Muscle layer of colon (tissue), 2 donors: ENCODE results near the gene EIF1B.
"Not testable (repeated sequence)": the region's sequence is repeated elsewhere in the genome, so short reads cannot be mapped to it uniquely, and the experiment has no call there.

Experiments used
- H3K27ac ChIP-seq: one replicate; pipeline ENCODE4 v1.7.0; 2013; ENCODE audit warnings: low read depth, mild to moderate bottlenecking, low read length, moderate library complexity
- H3K27me3 ChIP-seq, 2 donors: one replicate each; pipeline ENCODE4 v1.7.0; 2013; ENCODE audit warnings: low read length in 2 of 2, mild to moderate bottlenecking in 2 of 2; ENCODE audit not compliant: insufficient read depth in 2 of 2, control insufficient read depth in 1 of 2
- H3K36me3 ChIP-seq: one replicate; pipeline ENCODE4 v1.7.0; 2013; ENCODE audit warnings: mild to moderate bottlenecking, low read length; ENCODE audit not compliant: insufficient read depth
- H3K4me1 ChIP-seq: one replicate; pipeline ENCODE4 v1.7.0; 2013; ENCODE audit warnings: mild to moderate bottlenecking, low read length; ENCODE audit not compliant: insufficient read depth
- H3K4me3 ChIP-seq, 2 donors: one replicate each; pipeline ENCODE4 v1.7.0; 2013; ENCODE audit warnings: low read length in 2 of 2, low read depth in 1 of 2, mild to moderate bottlenecking in 1 of 2, moderate library complexity in 1 of 2
- H3K9ac ChIP-seq: one replicate; pipeline ENCODE4 v1.7.0; 2013; ENCODE audit warnings: low read length
- H3K9me3 ChIP-seq: one replicate; pipeline ENCODE4 v1.7.0; 2013; ENCODE audit warnings: mild to moderate bottlenecking, low read length
- donor health status: abdominal sarcoma.
- donor health status: Adenocarcinoma of cecum.

The EIF1B gene

GRCh38 chr3:40309418-40309924, at the start of gene EIF1B:
TSS of gene EIF1B (plus strand) at chr3:40309707. CDS start at chr3:40309942, 235 bp downstream.
- H3K4me3 ChIP-seq = peak within 1 kb of the TSS; percentile 82 to 90
- peaks cover 33% of the 10 kb centered on the region for H3K36me3 ChIP-seq
- peak within 1 kb of the TSS; percentile 62 for H3K9ac ChIP-seq
- peak within 1 kb of the TSS; percentile 99 for H3K27ac ChIP-seq
- no peaks in the 10 kb centered on the region for H3K27me3 ChIP-seq
- no peaks in the 10 kb centered on the region for H3K9me3 ChIP-seq
- peaks cover 23% of the 10 kb centered on the region for H3K4me1 ChIP-seq

- Histone ChIP-seq H3K36me3 (no peaks in the 10 kb centered on the region), H3K9ac (no peak overlapping the region), H3K4me1 (no peaks in the 10 kb centered on the region), H3K27ac (no peak overlapping the region), H3K4me3 (no peak overlapping the region), H3K9me3 (no peaks in the 10 kb centered on the region), H3K27me3 (no peaks in the 10 kb centered on the region)
Observed at GRCh38 chr3:40262331-40262730, 47.2 kb upstream of the EIF1B start.

- no peaks in the 10 kb centered on the region for H3K9me3 ChIP-seq
- H3K4me3 ChIP-seq = no peak overlapping the region
- H3K36me3 ChIP-seq = no peaks in the 10 kb centered on the region
- no peaks in the 10 kb centered on the region for H3K4me1 ChIP-seq
- no peaks in the 10 kb centered on the region for H3K27me3 ChIP-seq
- no peak overlapping the region for H3K27ac ChIP-seq
- no peak overlapping the region for H3K9ac ChIP-seq
Observed at GRCh38 chr3:40264451-40264850, 45.1 kb upstream of the EIF1B start.

- Histone ChIP-seq H3K4me1 (no peaks in the 10 kb centered on the region), H3K36me3 (no peaks in the 10 kb centered on the region), H3K9me3 (no peaks in the 10 kb centered on the region), H3K27me3 (no peaks in the 10 kb centered on the region), H3K9ac (no peak overlapping the region), H3K27ac (no peak overlapping the region), H3K4me3 (no peak overlapping the region)
Observed at GRCh38 chr3:40265181-40265580, 44.3 kb upstream of the EIF1B start.

GRCh38 chr3:40267937-40268724, 41.4 kb upstream of the EIF1B start:
- no peaks in the 10 kb centered on the region for H3K4me1 ChIP-seq
- no peaks in the 10 kb centered on the region for H3K36me3 ChIP-seq
- no peak overlapping the region for H3K4me3 ChIP-seq
- H3K27me3 ChIP-seq = no peaks in the 10 kb centered on the region
- H3K9ac ChIP-seq = no peak overlapping the region
- no peaks in the 10 kb centered on the region for H3K9me3 ChIP-seq
- H3K27ac ChIP-seq = no peak overlapping the region

GRCh38 chr3:40268802-40269524, 40.5 kb upstream of the EIF1B start:
- Histone ChIP-seq H3K4me1 (no peaks in the 10 kb centered on the region), H3K9ac (no peak overlapping the region), H3K4me3 (no peak overlapping the region), H3K36me3 (no peaks in the 10 kb centered on the region), H3K9me3 (no peaks in the 10 kb centered on the region), H3K27ac (no peak overlapping the region), H3K27me3 (no peaks in the 10 kb centered on the region)

GRCh38 chr3:40278791-40279190, 30.7 kb upstream of the EIF1B start:
- no peaks in the 10 kb centered on the region for H3K9me3 ChIP-seq
- H3K27me3 ChIP-seq = no peaks in the 10 kb centered on the region
- no peak overlapping the region for H3K9ac ChIP-seq
- no peaks in the 10 kb centered on the region for H3K36me3 ChIP-seq
- no peak overlapping the region for H3K27ac ChIP-seq
- H3K4me3 ChIP-seq = no peak overlapping the region
- H3K4me1 ChIP-seq = no peaks in the 10 kb centered on the region

GRCh38 chr3:40281995-40282394, 27.5 kb upstream of the EIF1B start:
- no peak overlapping the region for H3K4me3 ChIP-seq
- H3K36me3 ChIP-seq = no peaks in the 10 kb centered on the region

GRCh38 chr3:40283057-40283456, 26.4 kb upstream of the EIF1B start:
- H3K36me3 ChIP-seq, H3K27me3 ChIP-seq, H3K9ac ChIP-seq, H3K27ac ChIP-seq, H3K4me3 ChIP-seq, H3K4me1 ChIP-seq, H3K9me3 ChIP-seq: not testable (repeated sequence)

More at GRCh38 chr3:40281995-40282394, 27.5 kb upstream of the EIF1B start:
- no peaks in the 10 kb centered on the region for H3K9me3 ChIP-seq
- H3K27me3 ChIP-seq = no peaks in the 10 kb centered on the region
- no peak overlapping the region for H3K9ac ChIP-seq
- no peaks in the 10 kb centered on the region for H3K4me1 ChIP-seq
- no peak overlapping the region for H3K27ac ChIP-seq

GRCh38 chr3:40287248-40287647, 22.3 kb upstream of the EIF1B start:
- no peaks in the 10 kb centered on the region for H3K4me1 ChIP-seq
- no peak overlapping the region for H3K4me3 ChIP-seq
- H3K9ac ChIP-seq = no peak overlapping the region
- no peaks in the 10 kb centered on the region for H3K9me3 ChIP-seq
- no peaks in the 10 kb centered on the region for H3K27me3 ChIP-seq
- no peaks in the 10 kb centered on the region for H3K36me3 ChIP-seq
- H3K27ac ChIP-seq = no peak overlapping the region

- H3K27me3 ChIP-seq = no peaks in the 10 kb centered on the region
- H3K27ac ChIP-seq = no peak overlapping the region
- H3K36me3 ChIP-seq = peaks cover 4% of the 10 kb centered on the region
- H3K9ac ChIP-seq = no peak overlapping the region
- H3K4me1 ChIP-seq = no peaks in the 10 kb centered on the region
- no peaks in the 10 kb centered on the region for H3K9me3 ChIP-seq
- H3K4me3 ChIP-seq = no peak overlapping the region
Observed at GRCh38 chr3:40290396-40290795, 19.1 kb upstream of the EIF1B start.
